Smooth muscle cell (in vitro differentiated cells): ENCODE data around the gene TMEM130. TPM values are rescaled to one million over a fixed set of nuclear protein-coding genes. Genes with fewer than 3 reads are reported as not detected.

Source experiments
- DNase-seq: peaks from one replicate; lab custom pipeline; 2025; ENCODE audit not compliant: unreplicated experiment; lab: John Stamatoyannopoulos, UW
- H2AFZ ChIP-seq: fragments of 200-600 bp; sonication (generic); 2 replicates; pipeline ENCODE4 v1.6.0; 2016; ENCODE audit warnings: antibody characterized with exemption, low read depth, mild to moderate bottlenecking
- H3F3A ChIP-seq: fragments of 200-600 bp; sonication (generic); 2 replicates; pipeline ENCODE4 v1.6.0; 2017; ENCODE audit warnings: antibody characterized with exemption, low read depth
- H3K27ac ChIP-seq: fragments of 200-600 bp; sonication (generic); 2 replicates; pipeline ENCODE4 v1.5.1; 2016; ENCODE audit warnings: low read depth, mild to moderate bottlenecking
- H3K27me3 ChIP-seq: fragments of 200-600 bp; sonication (generic); 2 replicates; pipeline ENCODE4 v1.6.1; 2016; ENCODE audit warnings: low read depth, mild to moderate bottlenecking
- H3K36me3 ChIP-seq: fragments of 200-600 bp; sonication (generic); 2 replicates; pipeline ENCODE4 v1.5.1; 2016; ENCODE audit warnings: low read depth
- H3K4me1 ChIP-seq: fragments of 200-600 bp; sonication (generic); 2 replicates; pipeline ENCODE4 v1.5.1; 2016; ENCODE audit warnings: low read depth
- H3K4me2 ChIP-seq: fragments of 200-600 bp; sonication (generic); 2 replicates; pipeline ENCODE4 v1.6.0; 2016; ENCODE audit warnings: mild to moderate bottlenecking
- H3K4me3 ChIP-seq: fragments of 200-600 bp; sonication (generic); 2 replicates; pipeline ENCODE4 v1.5.1; 2016; ENCODE audit warnings: mild to moderate bottlenecking
- H3K79me2 ChIP-seq: fragments of 200-600 bp; sonication (generic); 2 replicates; pipeline ENCODE4 v1.6.0; 2016; ENCODE audit warnings: low read depth, mild to moderate bottlenecking
- H3K9ac ChIP-seq: fragments of 200-600 bp; sonication (generic); 2 replicates; pipeline ENCODE4 v1.6.0; 2016; ENCODE audit warnings: low read depth
- H3K9me3 ChIP-seq: fragments of 200-600 bp; sonication (generic); replicated peaks from 2 replicates; pipeline ENCODE4 v1.5.1; 2016; ENCODE audit warnings: low read depth
- H4K20me1 ChIP-seq: fragments of 200-600 bp; sonication (generic); 2 replicates; pipeline ENCODE4 v1.6.0; 2016; ENCODE audit warnings: low read depth
- WGBS: methylation state at CpG from one replicate; pipeline ENCODE4 v1.1.7; 2016; ENCODE audit warnings: low lambda C conversion rate; 5-methylcytosine and 5-hydroxymethylcytosine counted together
- polyA plus RNA-seq: library from polyadenylated mRNA; unstranded; fragments of >200 nt; fragmentation: Nextera tagmentation; extraction: Ambion mirVana; gene quantifications from 2 replicates; pipeline ENCODE4 v1.2.1, GENCODE V29; 2016
- total RNA-seq: library from RNA; depleted of rRNA; stranded (reverse); fragments of >200 nt; gene quantifications from 2 replicates; pipeline ENCODE4 v1.2.3, GENCODE V29; 2014
- TF ChIP-seq, protein P1 (sequence below): fragments of 200-600 bp; sonication (generic); IDR thresholded peaks from 2 replicates; pipeline ENCODE4 v1.5.1; 2017; ENCODE audit warnings: borderline replicate concordance, mild to moderate bottlenecking, antibody characterized with exemption; ENCODE audit not compliant: insufficient read depth, poor library complexity, severe bottlenecking

Gene TMEM130
- total and polyA plus RNA-seq, 2 experiments from 2014 or later: 0.22 to 0.83 TPM

DNA sequence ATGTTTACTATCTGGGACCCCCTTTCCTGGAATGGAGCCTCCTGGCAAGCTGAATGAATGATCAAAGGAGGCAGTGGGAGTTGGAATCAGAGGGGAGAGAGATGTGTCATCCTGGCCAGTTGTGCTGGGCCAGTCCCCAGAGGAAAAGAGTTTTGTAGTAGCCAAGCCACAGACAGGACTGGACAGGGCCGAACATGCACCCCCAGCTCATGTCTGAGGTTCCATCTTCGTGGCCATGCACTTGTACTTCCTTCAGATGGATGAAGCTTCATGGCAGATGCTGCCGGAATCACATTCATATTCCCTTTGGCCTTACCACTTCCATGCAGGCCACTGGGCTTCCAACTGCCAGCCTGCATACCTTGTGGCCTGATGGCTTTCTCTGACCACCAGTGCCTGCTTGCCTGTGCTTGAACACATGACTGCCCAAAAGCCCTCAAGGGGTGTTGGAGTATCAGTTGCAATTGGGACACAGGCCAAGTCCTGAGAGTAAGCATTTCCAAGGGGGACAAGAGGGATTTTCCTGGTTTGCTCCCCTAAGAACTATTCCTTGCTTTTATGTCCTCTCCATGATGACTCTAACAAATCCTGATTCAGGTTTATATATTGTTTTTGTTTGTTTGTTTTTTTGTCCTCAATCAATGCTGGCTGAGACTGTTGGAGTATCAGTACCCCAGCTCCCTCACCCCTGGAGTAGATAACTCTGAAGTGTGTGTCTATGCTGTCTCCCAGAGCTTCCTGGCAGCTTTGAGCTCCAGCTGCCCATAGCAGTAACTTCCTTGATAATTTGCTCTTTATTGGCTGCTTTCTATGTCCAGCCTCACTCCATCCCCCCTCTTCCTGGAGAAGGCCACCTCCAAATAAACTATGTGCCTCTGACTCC lies 63.6 kb downstream of the TMEM130 start:
- 95% methylated on average over 3 of the region's 3 CpGs for WGBS
- TF ChIP-seq, protein P1, sequence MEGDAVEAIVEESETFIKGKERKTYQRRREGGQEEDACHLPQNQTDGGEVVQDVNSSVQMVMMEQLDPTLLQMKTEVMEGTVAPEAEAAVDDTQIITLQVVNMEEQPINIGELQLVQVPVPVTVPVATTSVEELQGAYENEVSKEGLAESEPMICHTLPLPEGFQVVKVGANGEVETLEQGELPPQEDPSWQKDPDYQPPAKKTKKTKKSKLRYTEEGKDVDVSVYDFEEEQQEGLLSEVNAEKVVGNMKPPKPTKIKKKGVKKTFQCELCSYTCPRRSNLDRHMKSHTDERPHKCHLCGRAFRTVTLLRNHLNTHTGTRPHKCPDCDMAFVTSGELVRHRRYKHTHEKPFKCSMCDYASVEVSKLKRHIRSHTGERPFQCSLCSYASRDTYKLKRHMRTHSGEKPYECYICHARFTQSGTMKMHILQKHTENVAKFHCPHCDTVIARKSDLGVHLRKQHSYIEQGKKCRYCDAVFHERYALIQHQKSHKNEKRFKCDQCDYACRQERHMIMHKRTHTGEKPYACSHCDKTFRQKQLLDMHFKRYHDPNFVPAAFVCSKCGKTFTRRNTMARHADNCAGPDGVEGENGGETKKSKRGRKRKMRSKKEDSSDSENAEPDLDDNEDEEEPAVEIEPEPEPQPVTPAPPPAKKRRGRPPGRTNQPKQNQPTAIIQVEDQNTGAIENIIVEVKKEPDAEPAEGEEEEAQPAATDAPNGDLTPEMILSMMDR: no peak
- H2AFZ ChIP-seq: no peak overlapping the region

DNA sequence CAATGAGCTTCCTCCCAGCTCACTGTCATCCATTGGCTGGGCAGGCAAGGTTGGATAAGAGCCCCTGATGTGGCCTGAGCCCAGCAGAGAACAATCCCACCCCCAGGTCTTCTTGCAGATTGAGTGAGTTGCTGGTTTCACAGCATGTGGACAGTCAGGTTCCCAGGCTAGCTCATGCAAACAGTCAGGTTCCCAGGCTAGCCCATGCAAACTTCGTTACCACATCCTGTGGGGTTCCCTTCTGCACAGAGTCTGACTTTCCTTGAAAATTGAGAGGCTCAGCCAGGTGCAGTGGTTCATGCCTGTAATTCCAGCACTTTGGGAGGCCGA lies 67.1 kb downstream of the TMEM130 start:
- Histone ChIP-seq H4K20me1 (no peaks in the 10 kb centered on the region), H3F3A (peaks cover 3% of the 10 kb centered on the region), H3K4me1 (peaks cover 3% of the 10 kb centered on the region), H3K27ac (peak overlapping the region; percentile 81), H3K36me3 (no peaks in the 10 kb centered on the region), H2AFZ (no peak overlapping the region), H3K79me2 (no peaks in the 10 kb centered on the region), H3K9me3 (no peaks in the 10 kb centered on the region), H3K4me3 (no peak overlapping the region), H3K4me2 (peak overlapping the region; percentile 64), H3K27me3 (no peaks in the 10 kb centered on the region), H3K9ac (peak overlapping the region; percentile 26)
- TF ChIP-seq, protein P1: no peak
- DNase-seq: no peak
- 70% methylated on average over 2 of the region's 2 CpGs for WGBS

More for the DNA sequence above, 63.6 kb downstream of the TMEM130 start:
- Histone ChIP-seq H3K27me3 (no peaks in the 10 kb centered on the region), H3K36me3 (no peaks in the 10 kb centered on the region), H3K4me2 (no peak overlapping the region), H3K4me1 (peaks cover 3% of the 10 kb centered on the region), H3K9me3 (no peaks in the 10 kb centered on the region), H3K4me3 (no peak overlapping the region), H4K20me1 (no peaks in the 10 kb centered on the region), H3K79me2 (no peaks in the 10 kb centered on the region), H3K27ac (no peak overlapping the region), H3F3A (peaks cover 3% of the 10 kb centered on the region), H3K9ac (no peak overlapping the region)
- no peak for DNase-seq

DNA sequence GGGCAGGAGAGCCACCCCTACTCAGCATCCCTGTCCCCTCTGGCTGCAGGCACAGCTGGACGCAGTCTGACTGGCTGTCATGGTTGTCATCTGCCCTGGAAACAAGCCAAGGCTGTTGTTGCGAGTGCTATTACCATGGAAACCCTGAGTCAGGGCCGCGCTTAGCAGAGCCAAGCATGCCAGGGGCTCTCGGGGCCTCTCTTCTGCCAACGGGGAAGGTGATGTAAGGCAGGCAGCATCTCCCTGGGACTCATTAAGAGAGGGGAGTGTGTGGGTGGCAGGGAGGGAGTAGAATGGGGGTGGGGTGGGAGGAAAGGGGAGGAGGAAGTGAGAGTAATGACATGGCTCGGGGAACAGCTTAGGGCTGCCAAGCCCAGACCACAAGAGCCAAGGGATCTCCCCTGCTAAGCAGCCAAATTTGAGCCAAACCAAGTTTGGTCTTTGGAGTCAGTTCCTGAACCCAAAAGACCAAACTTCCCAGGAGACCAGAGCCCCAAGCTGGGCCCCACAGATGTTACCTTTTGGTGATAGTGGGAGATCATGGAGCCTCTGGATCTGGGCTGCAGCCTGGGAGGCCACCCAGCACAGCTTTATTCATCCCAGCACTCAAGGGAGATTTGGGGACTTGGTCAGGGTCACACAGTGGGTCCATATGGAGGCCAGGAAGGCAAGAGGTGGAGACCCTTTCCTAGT lies 67.6 kb downstream of the TMEM130 start:
- Histone ChIP-seq H3K27ac (peak overlapping the region; percentile 81), H3K27me3 (no peaks in the 10 kb centered on the region), H4K20me1 (no peaks in the 10 kb centered on the region), H3K9ac (peak overlapping the region; percentile 42), H3K79me2 (no peaks in the 10 kb centered on the region), H2AFZ (no peak overlapping the region), H3K4me3 (no peak overlapping the region), H3F3A (peaks cover 3% of the 10 kb centered on the region), H3K36me3 (no peaks in the 10 kb centered on the region), H3K9me3 (no peaks in the 10 kb centered on the region), H3K4me1 (peaks cover 3% of the 10 kb centered on the region), H3K4me2 (peak overlapping the region; percentile 64)
- TF ChIP-seq, protein P1: no peak
- WGBS: 13% methylated on average over 7 of the region's 7 CpGs
- peak; percentile 69 for DNase-seq
